H7 (cell line): ENCODE measurements around the gene PSG11. TPM values are rescaled to one million over a fixed set of nuclear protein-coding genes. Genes with fewer than 3 reads are reported as not detected.

Experiments used
- total RNA-seq: library from RNA; depleted of rRNA; stranded (reverse); fragments of >200 nt; shearing (Covaris generic); gene quantifications from 2 replicates; pipeline ENCODE4 v1.2.3, GENCODE V29; 2014; rRNA removed

Gene PSG11
- total RNA-seq, 1 experiment from 2014 or later = not detected

Other genes with a start within 250 kb of the PSG11 start
- gene PSG1, start 146.8 kb downstream of the PSG11 start, total RNA-seq = not detected in 2 replicates
- gene PSG6, start 108.6 kb downstream of the PSG11 start, total RNA-seq = not detected in 2 replicates
- not detected in 2 replicates for gene PSG7, start 89.3 kb downstream of the PSG11 start, total RNA-seq
- gene PSG2, start 56.2 kb upstream of the PSG11 start, total RNA-seq = not detected in 2 replicates
- gene PSG5, start 160.1 kb upstream of the PSG11 start, total RNA-seq = not detected in 2 replicates
- gene PSG4, start 179.2 kb upstream of the PSG11 start, total RNA-seq = not detected in 2 replicates
- not detected in 2 replicates for gene PSG9, start 243.1 kb upstream of the PSG11 start, total RNA-seq